DND-41 (cell line): Measurements from ENCODE around the gene COL2A1.

Experiments used
- ATAC-seq: fragments of 200-7000 bp; cut with Tn5 transposase; 3 replicates; pipeline ENCODE4 v1.9.1; 2021; ENCODE audit warnings: low read depth; ENCODE audit not compliant: insufficient read depth
- DNase-seq: peaks from one replicate; pipeline ENCODE4 v3.0.0-alpha.2; 2020
- H2AFZ ChIP-seq: 2 replicates; pipeline ENCODE4 v1.6.0; 2012; ENCODE audit warnings: low read depth, low read length
- H3K27ac ChIP-seq: 2 replicates; pipeline ENCODE4 v1.5.1; 2012; ENCODE audit warnings: low read length, inconsistent platforms
- H3K27me3 ChIP-seq: fragments of 200-600 bp; sonication (generic); 2 replicates; pipeline ENCODE4 v1.6.0; 2012; ENCODE audit warnings: low read length, mild to moderate bottlenecking, inconsistent platforms; ENCODE audit not compliant: insufficient read depth, poor library complexity
- H3K36me3 ChIP-seq: 2 replicates; pipeline ENCODE4 v1.5.1; 2012; ENCODE audit warnings: low read length, inconsistent platforms; ENCODE audit not compliant: insufficient read depth
- H3K4me1 ChIP-seq: 2 replicates; pipeline ENCODE4 v1.5.1; 2012; ENCODE audit warnings: mild to moderate bottlenecking, low read length; ENCODE audit not compliant: insufficient read depth
- H3K4me2 ChIP-seq: 2 replicates; pipeline ENCODE4 v1.6.0; 2012; ENCODE audit warnings: mild to moderate bottlenecking, moderate library complexity, low read length, inconsistent platforms; ENCODE audit not compliant: insufficient read depth
- H3K4me3 ChIP-seq, 2 experiments: fragments of 200-600 bp in 1 of 2; shearing (Covaris generic) in 1 of 2; 2 replicates each; pipeline ENCODE4 v1.5.1; 2012 to 2016; ENCODE audit warnings: inconsistent platforms in 2 of 2, low read length in 2 of 2, mild to moderate bottlenecking in 2 of 2, low read depth in 1 of 2, moderate library complexity in 1 of 2
- H3K79me2 ChIP-seq: 2 replicates; pipeline ENCODE4 v1.6.0; 2012; ENCODE audit warnings: low read length, inconsistent platforms; ENCODE audit not compliant: insufficient read depth
- H3K9ac ChIP-seq: 2 replicates; pipeline ENCODE4 v1.6.0; 2012; ENCODE audit warnings: low read depth, mild to moderate bottlenecking, inconsistent platforms, low read length, moderate library complexity
- H3K9me3 ChIP-seq: 2 replicates; pipeline ENCODE4 v1.5.1; 2012; ENCODE audit warnings: low read length, moderate library complexity, mild to moderate bottlenecking, inconsistent platforms; ENCODE audit not compliant: insufficient read depth, severe bottlenecking
- H4K20me1 ChIP-seq: 2 replicates; pipeline ENCODE4 v1.6.0; 2012; ENCODE audit warnings: low read length; ENCODE audit not compliant: insufficient read depth
- CTCF ChIP-seq: IDR thresholded peaks from 2 replicates; pipeline ENCODE4 v1.5.1; 2012; ENCODE audit warnings: borderline replicate concordance, low read length, moderate library complexity, mild to moderate bottlenecking; ENCODE audit not compliant: poor library complexity, severe bottlenecking; ENCODE audit errors: extremely low read depth
- EZH2 ChIP-seq: IDR thresholded peaks from 3 replicates; pipeline ENCODE4 v1.6.1; 2012; ENCODE audit warnings: borderline replicate concordance, low read depth, mild to moderate bottlenecking, moderate library complexity, low read length, inconsistent platforms; ENCODE audit not compliant: severe bottlenecking

COL2A1 gene

GRCh38 chr12:47946413-47947323 is 57.6 kb downstream of the COL2A1 start:
- H3K79me2 ChIP-seq: no peaks in the 10 kb centered on the region
- no peaks in the 10 kb centered on the region for H3K27me3 ChIP-seq
- no peak overlapping the region for H3K4me2 ChIP-seq
- H3K4me1 ChIP-seq: no peaks in the 10 kb centered on the region
- H4K20me1 ChIP-seq: no peaks in the 10 kb centered on the region; the same call in 1 of the 2 replicates
- TF ChIP-seq CTCF: no peak
- no peak for TF ChIP-seq EZH2
- H2AFZ ChIP-seq: no peak overlapping the region
- DNase-seq: no peak
- H3K9me3 ChIP-seq: no peaks in the 10 kb centered on the region
- no peak overlapping the region for H3K9ac ChIP-seq
- no peak overlapping the region for H3K4me3 ChIP-seq
- no peak for ATAC-seq
- no peak overlapping the region for H3K27ac ChIP-seq
- no peaks in the 10 kb centered on the region for H3K36me3 ChIP-seq

GRCh38 chr12:47945341-47945728 is 58.9 kb downstream of the COL2A1 start:
- DNase-seq: no peak
- no peak for TF ChIP-seq CTCF
- no peak for TF ChIP-seq EZH2
- no peak overlapping the region for H3K4me3 ChIP-seq
- H2AFZ ChIP-seq: no peak overlapping the region
- no peaks in the 10 kb centered on the region for H3K36me3 ChIP-seq
- H3K79me2 ChIP-seq: no peaks in the 10 kb centered on the region
- no peak overlapping the region for H3K27ac ChIP-seq
- no peak for ATAC-seq
- H4K20me1 ChIP-seq: no peaks in the 10 kb centered on the region; the same call in 1 of the 2 replicates
- H3K4me1 ChIP-seq: no peaks in the 10 kb centered on the region
- no peak overlapping the region for H3K4me2 ChIP-seq
- no peaks in the 10 kb centered on the region for H3K9me3 ChIP-seq
- H3K27me3 ChIP-seq: no peaks in the 10 kb centered on the region
- no peak overlapping the region for H3K9ac ChIP-seq

GRCh38 chr12:47944685-47945340 is 59.5 kb downstream of the COL2A1 start:
- Histone ChIP-seq H3K4me3 (no peak overlapping the region), H3K9ac (no peak overlapping the region), H3K4me1 (no peaks in the 10 kb centered on the region), H3K9me3 (no peaks in the 10 kb centered on the region), H4K20me1 (no peaks in the 10 kb centered on the region; the same call in 1 of the 2 replicates), H3K27me3 (no peaks in the 10 kb centered on the region), H3K4me2 (no peak overlapping the region), H3K79me2 (no peaks in the 10 kb centered on the region), H3K27ac (no peak overlapping the region), H3K36me3 (no peaks in the 10 kb centered on the region), H2AFZ (no peak overlapping the region)
- no peak for DNase-seq
- ATAC-seq: no peak
- no peak for TF ChIP-seq CTCF
- TF ChIP-seq EZH2: no peak
